BLaER1 treated with 17β-estradiol and CSF1 and Interleukin-3, amounts not matched to agents 10 nM and 100 nM (cell line): Measurements from ENCODE around the gene FZD8.

ENCODE experiments used
- H3K27ac ChIP-seq, 11 experiments: shearing (Covaris generic); formaldehyde crosslinking; 2 replicates each; pipeline ENCODE4 v1.8.1; 2022
- H3K27me3 ChIP-seq, 11 experiments: shearing (Covaris generic); formaldehyde crosslinking; 2 replicates each; pipeline ENCODE4 v1.8.1; 2022
- H3K36me3 ChIP-seq, 11 experiments: shearing (Covaris generic); formaldehyde crosslinking; 2 replicates each; pipeline ENCODE4 v1.8.1; 2022
- H3K4me1 ChIP-seq, 10 experiments: shearing (Covaris generic); formaldehyde crosslinking; 2 replicates each; pipeline ENCODE4 v1.8.1; 2022
- H3K4me2 ChIP-seq, 11 experiments: shearing (Covaris generic); formaldehyde crosslinking; 2 replicates each; pipeline ENCODE4 v1.8.1; 2022
- H3K4me3 ChIP-seq, 10 experiments: shearing (Covaris generic); formaldehyde crosslinking; 2 replicates each; pipeline ENCODE4 v1.8.1; 2022
- H3K9ac ChIP-seq, 11 experiments: shearing (Covaris generic); formaldehyde crosslinking; 2 replicates each; pipeline ENCODE4 v1.8.1; 2022
- H3K9me3 ChIP-seq, 11 experiments: shearing (Covaris generic); formaldehyde crosslinking; replicated peaks in 1 of 11; 2 replicates each; pipeline ENCODE4 v1.8.1; 2022
- H4K20me1 ChIP-seq, 11 experiments: shearing (Covaris generic); formaldehyde crosslinking; 2 replicates each; pipeline ENCODE4 v1.8.1; 2022
- Cebpa-rat ChIP-seq, 11 experiments: shearing (Covaris generic); IDR thresholded peaks; 2 replicates each; pipeline ENCODE4 v1.8.1; 2022

FZD8 gene

DNA sequence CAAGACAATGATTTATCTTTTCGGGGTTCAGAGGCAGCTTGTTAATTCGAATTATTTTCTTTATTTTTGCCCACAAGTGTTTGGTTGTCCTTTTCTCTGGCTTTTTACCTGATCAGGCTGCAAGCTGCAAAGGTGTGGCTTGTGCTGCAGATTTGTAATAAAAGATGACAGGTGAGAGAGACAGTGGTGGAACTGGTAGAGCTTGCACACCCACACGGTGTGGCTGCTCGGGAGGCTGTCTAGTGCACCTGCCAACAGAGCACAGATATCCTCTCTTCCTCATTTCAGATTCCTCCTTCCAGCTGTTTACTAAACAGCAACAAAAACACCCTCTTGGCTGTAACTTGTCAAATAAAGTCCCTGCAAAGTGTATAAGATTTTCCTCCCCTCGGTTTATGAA lies 27.8 kb downstream of the FZD8 start:
- Histone ChIP-seq H3K27me3 (no peaks in the 10 kb centered on the region), H3K4me1 (no peaks in the 10 kb centered on the region), H3K9me3 (peaks cover 11 to 20% (median 13%) of the 10 kb centered on the region in 11 experiments), H3K4me3 (no peak overlapping the region), H3K27ac (no peak overlapping the region), H3K9ac (no peak overlapping the region), H3K36me3 (no peaks in the 10 kb centered on the region), H3K4me2 (no peak overlapping the region), H4K20me1 (no peaks in the 10 kb centered on the region)
- no peak for TF ChIP-seq Cebpa-rat (IDR thresholded peaks at IDR 0.05)

DNA sequence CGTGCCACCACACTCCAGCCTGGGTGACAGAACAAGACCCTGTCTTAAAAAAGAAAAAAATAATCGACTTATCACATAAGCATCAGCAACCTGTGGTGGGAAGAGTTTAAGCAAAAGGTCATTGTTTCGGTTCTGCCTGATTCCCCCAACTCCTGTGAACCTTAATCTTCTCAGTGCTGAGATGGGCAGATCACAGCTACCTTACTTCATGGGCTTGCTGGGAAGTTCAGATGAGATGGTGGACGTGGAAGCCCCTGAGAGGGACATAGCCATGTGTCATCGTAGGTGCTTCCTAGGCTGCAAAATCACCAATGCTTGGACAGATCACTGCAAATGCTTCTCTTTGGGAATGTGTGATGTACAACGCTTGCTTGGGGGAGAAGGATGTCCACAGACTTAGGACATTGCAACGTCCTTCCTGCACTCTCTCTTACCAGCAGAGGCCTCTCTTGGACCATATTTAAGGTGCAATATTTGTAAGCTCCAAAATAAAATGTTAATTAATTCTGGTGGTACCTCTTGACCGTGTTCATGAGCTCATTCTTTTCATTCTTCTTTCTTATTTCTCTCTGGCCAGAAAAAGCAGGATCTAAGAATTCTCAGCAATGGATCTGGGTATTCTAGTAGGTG lies 28.4 kb downstream of the FZD8 start:
- Histone ChIP-seq H3K9ac (no peak overlapping the region), H3K4me2 (no peak overlapping the region)

DNA sequence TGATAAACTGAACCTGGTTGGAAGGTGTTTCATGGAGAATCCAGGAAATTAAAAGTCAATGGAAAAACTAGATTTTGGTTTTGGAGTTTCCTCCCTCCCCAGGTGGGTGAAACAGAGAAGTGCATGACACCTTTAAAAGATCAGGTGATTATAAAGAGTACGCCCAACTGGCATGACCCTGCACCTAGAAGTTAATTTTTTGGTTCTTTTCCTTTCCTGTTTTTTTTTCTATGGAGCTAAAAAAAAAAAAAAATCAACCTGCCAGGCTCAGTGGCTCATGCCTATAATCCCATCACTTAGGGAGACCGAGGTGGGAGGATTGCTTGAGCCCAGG lies 29.0 kb downstream of the FZD8 start:
- H3K4me3 ChIP-seq: no peak overlapping the region
- no peaks in the 10 kb centered on the region for H3K27me3 ChIP-seq
- TF ChIP-seq Cebpa-rat (IDR thresholded peaks at IDR 0.05): no peak
- H3K9ac ChIP-seq: no peak overlapping the region
- no peaks in the 10 kb centered on the region for H3K4me1 ChIP-seq
- H3K27ac ChIP-seq: no peak overlapping the region
- H4K20me1 ChIP-seq: no peaks in the 10 kb centered on the region
- H3K9me3 ChIP-seq: peaks cover 18 to 24% (median 23%) of the 10 kb centered on the region in 11 experiments
- no peaks in the 10 kb centered on the region for H3K36me3 ChIP-seq
- no peak overlapping the region for H3K4me2 ChIP-seq

More for the DNA sequence above, 28.4 kb downstream of the FZD8 start:
- Histone ChIP-seq H3K36me3 (no peaks in the 10 kb centered on the region), H4K20me1 (no peaks in the 10 kb centered on the region), H3K27ac (no peak overlapping the region), H3K9me3 (peaks cover 13 to 19% (median 17%) of the 10 kb centered on the region in 11 experiments), H3K27me3 (no peaks in the 10 kb centered on the region), H3K4me3 (no peak overlapping the region), H3K4me1 (no peaks in the 10 kb centered on the region)
- TF ChIP-seq Cebpa-rat (IDR thresholded peaks at IDR 0.05): no peak

DNA sequence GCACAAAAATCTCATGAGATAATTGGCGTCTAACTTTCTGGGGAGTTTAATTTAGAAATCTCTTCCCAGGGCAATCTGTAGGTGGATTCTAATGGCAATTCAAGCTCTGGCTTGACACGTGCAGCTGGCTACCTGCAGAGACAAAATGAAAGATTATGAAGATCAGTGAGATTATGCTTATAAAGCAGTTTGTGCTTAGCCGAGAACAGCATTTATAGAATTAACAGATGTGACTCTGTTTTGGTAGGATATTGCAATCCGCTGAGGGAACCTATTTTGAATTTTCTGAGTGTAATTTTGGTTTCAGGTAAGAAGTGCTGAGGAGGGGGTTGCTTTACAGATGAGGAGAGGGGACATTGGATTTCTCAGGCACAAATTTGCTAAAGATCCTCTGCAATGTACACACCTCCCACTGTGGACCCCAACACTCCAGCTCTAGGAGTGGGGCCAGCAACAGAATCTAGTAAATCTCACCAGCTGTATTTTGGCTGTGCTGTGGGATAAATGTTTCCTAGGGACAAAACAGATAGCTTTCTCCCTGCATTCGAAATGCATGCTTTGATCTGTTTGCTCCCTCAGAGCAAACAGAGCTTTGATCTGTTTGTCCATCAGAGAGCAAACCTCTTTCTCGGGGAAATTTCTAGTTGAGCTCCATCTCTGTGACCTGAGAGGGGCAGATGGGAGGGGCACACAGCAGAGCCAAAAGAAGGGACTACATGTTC lies 29.6 kb downstream of the FZD8 start:
- H3K9me3 ChIP-seq: peaks cover 18 to 29% (median 28%) of the 10 kb centered on the region in 11 experiments
- no peaks in the 10 kb centered on the region for H3K4me1 ChIP-seq
- no peaks in the 10 kb centered on the region for H4K20me1 ChIP-seq
- H3K9ac ChIP-seq: no peak overlapping the region
- H3K27ac ChIP-seq: no peak overlapping the region
- no peak for TF ChIP-seq Cebpa-rat (IDR thresholded peaks at IDR 0.05)
- no peak overlapping the region for H3K4me3 ChIP-seq
- H3K4me2 ChIP-seq: no peak overlapping the region
- no peaks in the 10 kb centered on the region for H3K27me3 ChIP-seq
- H3K36me3 ChIP-seq: no peaks in the 10 kb centered on the region

DNA sequence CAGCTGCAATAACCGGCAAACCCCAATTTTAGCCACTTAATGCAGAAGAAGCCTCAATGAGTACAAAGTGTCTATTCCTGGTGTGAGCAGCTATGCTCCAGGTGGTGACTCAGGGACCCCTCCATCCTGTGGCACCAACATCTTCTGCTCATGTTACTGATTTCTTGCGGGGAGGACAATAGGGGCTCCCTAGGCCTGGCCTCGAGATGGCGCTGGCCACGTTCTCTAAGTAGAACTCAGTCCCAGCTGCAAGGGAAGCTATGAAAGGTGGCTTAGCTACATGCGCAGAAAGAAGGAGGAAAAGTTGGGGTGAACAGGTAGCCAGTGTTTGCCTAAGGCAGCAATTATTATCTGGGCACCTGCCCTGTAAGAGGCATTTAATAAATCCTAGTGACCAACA lies 30.3 kb downstream of the FZD8 start:
- TF ChIP-seq Cebpa-rat (IDR thresholded peaks at IDR 0.05): no peak
- H3K27ac ChIP-seq: no peak overlapping the region

DNA sequence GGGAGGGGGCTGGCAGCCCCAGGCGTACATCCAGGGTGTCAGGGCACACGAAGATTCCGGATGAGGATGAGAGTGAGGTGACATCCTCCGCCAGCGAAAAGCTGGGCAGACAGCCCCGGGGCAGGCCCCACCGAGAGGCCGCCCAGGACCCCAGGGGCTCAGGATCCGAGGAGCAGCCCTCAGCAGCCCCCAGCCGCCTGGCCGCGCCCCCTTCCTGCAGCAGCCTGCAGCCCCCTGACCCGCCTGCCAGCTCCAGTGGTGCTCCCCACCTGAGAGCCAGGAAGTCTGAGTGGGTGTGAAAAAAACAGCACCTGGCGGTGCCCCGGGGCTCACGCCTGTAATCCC lies 33.8 kb downstream of the FZD8 start:
- peaks cover 18 to 33% (median 29%) of the 10 kb centered on the region in 11 experiments for H3K9me3 ChIP-seq
- H3K9ac ChIP-seq: no peak overlapping the region
- no peak overlapping the region for H3K27ac ChIP-seq
- TF ChIP-seq Cebpa-rat (IDR thresholded peaks at IDR 0.05): no peak
- no peaks in the 10 kb centered on the region for H3K4me1 ChIP-seq
- no peaks in the 10 kb centered on the region for H3K36me3 ChIP-seq
- H4K20me1 ChIP-seq: no peaks in the 10 kb centered on the region
- H3K4me2 ChIP-seq: no peak overlapping the region
- no peak overlapping the region for H3K4me3 ChIP-seq
- no peaks in the 10 kb centered on the region for H3K27me3 ChIP-seq

More for the DNA sequence above, 30.3 kb downstream of the FZD8 start:
- H3K27me3 ChIP-seq: no peaks in the 10 kb centered on the region
- H4K20me1 ChIP-seq: no peaks in the 10 kb centered on the region
- H3K9me3 ChIP-seq: peaks cover 18 to 33% (median 29%) of the 10 kb centered on the region in 11 experiments
- H3K36me3 ChIP-seq: no peaks in the 10 kb centered on the region
- H3K4me3 ChIP-seq: no peak overlapping the region
- H3K4me1 ChIP-seq: no peaks in the 10 kb centered on the region
- H3K9ac ChIP-seq: no peak overlapping the region
- H3K4me2 ChIP-seq: no peak overlapping the region

DNA sequence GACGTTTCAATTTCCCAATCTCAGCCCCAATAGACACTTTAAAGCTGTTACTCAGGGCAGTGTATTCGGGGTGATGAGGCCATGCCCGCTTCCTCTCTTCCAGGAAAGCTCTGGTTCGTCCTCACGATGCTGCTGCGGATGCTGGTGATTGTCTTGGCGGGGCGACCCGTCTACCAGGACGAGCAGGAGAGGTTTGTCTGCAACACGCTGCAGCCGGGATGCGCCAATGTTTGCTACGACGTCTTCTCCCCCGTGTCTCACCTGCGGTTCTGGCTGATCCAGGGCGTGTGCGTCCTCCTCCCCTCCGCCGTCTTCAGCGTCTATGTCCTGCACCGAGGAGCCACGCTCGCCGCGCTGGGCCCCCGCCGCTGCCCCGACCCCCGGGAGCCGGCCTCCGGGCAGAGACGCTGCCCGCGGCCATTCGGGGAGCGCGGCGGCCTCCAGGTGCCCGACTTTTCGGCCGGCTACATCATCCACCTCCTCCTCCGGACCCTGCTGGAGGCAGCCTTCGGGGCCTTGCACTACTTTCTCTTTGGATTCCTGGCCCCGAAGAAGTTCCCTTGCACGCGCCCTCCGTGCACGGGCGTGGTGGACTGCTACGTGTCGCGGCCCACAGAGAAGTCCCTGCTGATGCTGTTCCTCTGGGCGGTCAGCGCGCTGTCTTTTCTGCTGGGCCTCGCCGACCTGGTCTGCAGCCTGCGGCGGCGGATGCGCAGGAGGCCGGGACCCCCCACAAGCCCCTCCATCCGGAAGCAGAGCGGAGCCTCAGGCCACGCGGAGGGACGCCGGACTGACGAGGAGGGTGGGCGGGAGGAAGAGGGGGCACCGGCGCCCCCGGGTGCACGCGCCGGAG lies 34.4 kb downstream of the FZD8 start:
- no peak overlapping the region for H3K4me2 ChIP-seq
- no peaks in the 10 kb centered on the region for H3K27me3 ChIP-seq
- H4K20me1 ChIP-seq: no peaks in the 10 kb centered on the region
- no peak overlapping the region for H3K4me3 ChIP-seq
- no peak overlapping the region for H3K27ac ChIP-seq
- TF ChIP-seq Cebpa-rat (IDR thresholded peaks at IDR 0.05): no peak
- H3K9ac ChIP-seq: no peak overlapping the region
- H3K36me3 ChIP-seq: no peaks in the 10 kb centered on the region
- peaks cover 18 to 33% (median 29%) of the 10 kb centered on the region in 11 experiments for H3K9me3 ChIP-seq
- H3K4me1 ChIP-seq: no peaks in the 10 kb centered on the region

DNA sequence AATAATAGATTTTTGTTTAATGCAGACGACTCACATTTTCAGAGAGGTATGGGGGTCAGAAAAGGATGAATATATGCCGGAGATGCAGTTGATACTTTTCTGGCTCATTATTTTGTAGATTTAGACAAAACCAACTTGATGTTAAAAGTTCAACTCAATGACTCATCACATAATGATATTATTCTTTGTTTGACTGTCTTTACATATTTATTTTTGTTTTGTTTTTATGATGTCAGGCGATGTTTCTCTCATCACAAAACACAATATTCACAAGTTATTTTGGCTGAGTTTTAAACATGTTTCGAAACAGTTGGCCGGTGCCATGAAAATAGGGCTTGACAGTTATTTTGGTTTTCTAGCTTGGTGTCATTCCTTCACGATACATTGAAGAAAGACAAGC lies 35.7 kb downstream of the FZD8 start:
- Histone ChIP-seq H4K20me1 (no peaks in the 10 kb centered on the region), H3K9ac (no peak overlapping the region), H3K27me3 (no peaks in the 10 kb centered on the region), H3K36me3 (no peaks in the 10 kb centered on the region), H3K4me3 (no peak overlapping the region), H3K27ac (no peak overlapping the region), H3K4me1 (no peaks in the 10 kb centered on the region), H3K4me2 (no peak overlapping the region), H3K9me3 (peaks cover 18 to 33% (median 29%) of the 10 kb centered on the region in 11 experiments)
- no peak for TF ChIP-seq Cebpa-rat (IDR thresholded peaks at IDR 0.05)

DNA sequence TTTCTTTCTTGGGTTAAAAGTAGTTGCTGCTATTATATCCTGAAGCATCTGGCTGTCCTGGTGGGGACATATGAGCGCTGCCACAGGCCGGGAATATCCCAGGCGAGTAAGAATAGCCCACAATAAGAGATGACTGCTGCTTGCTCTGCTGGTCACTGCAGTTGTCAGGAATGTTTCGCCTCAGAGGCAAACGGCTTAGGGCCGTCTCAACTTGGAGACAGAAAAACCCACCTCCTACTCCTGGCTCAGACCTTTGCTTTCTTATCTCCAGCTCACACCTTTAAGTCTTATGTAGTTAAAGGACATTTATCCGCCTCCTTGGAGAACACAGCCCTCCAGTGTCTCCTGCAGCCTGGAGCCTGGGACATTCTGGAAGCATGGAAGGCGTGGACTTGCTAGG lies 36.9 kb downstream of the FZD8 start, which contains the start of gene GJD4:
Gene GJD4, plus strand, starts transcription at position 151 of the 400 bp plus-strand sequence. Its CDS starts 227 bp downstream, at position 378.
- Histone ChIP-seq H3K4me1 (no peaks in the 10 kb centered on the region), H3K36me3 (no peaks in the 10 kb centered on the region), H4K20me1 (no peaks in the 10 kb centered on the region), H3K9me3 (peaks cover 13 to 35% (median 26%) of the 10 kb centered on the region in 11 experiments), H3K9ac (no peak within 1 kb of the TSS), H3K4me2 (no peak within 1 kb of the TSS), H3K27me3 (no peaks in the 10 kb centered on the region), H3K4me3 (no peak within 1 kb of the TSS), H3K27ac (no peak within 1 kb of the TSS)
- TF ChIP-seq Cebpa-rat (IDR thresholded peaks at IDR 0.05): no peak
